Measurements from ENCODE around the gene ARL17A.
"Not testable (repeated sequence)": the region's sequence is repeated elsewhere in the genome, so short reads cannot be mapped to it uniquely, and the experiment has no call there.

Gene ARL17A

GRCh38 chr17:46481310-46481709, 98.2 kb downstream of the ARL17A start:
- H3K4me3 ChIP-seq (ENCODE audit: low read depth, low read length); H3K36me3 ChIP-seq (replicated peaks); DNase-seq; in situ Hi-C loops (cut with HindIII; ENCODE audit: low pct_ligation_motif_present, low sequenced_read_pairs); H3K27me3 ChIP-seq (replicated peaks); H3K27ac ChIP-seq: not testable (repeated sequence)

GRCh38 chr17:46478823-46479222, 100.7 kb downstream of the ARL17A start:
- DNase-seq; in situ Hi-C loops (cut with HindIII; ENCODE audit: low pct_ligation_motif_present, low sequenced_read_pairs); H3K4me3 ChIP-seq (ENCODE audit: low read depth, low read length); H3K27ac ChIP-seq; H3K36me3 ChIP-seq (replicated peaks); H3K27me3 ChIP-seq (replicated peaks): not testable (repeated sequence)

- H3K27ac ChIP-seq; in situ Hi-C loops (cut with HindIII; ENCODE audit: low pct_ligation_motif_present, low sequenced_read_pairs); DNase-seq: not testable (repeated sequence)
Observed at GRCh38 chr17:46475583-46475982, 103.9 kb downstream of the ARL17A start.

GRCh38 chr17:46474489-46474888, 105.0 kb downstream of the ARL17A start:
- H3K27me3 ChIP-seq (replicated peaks); H3K27ac ChIP-seq; H3K4me3 ChIP-seq (ENCODE audit: low read depth, low read length); H3K36me3 ChIP-seq (replicated peaks); DNase-seq; in situ Hi-C loops (cut with HindIII; ENCODE audit: low pct_ligation_motif_present, low sequenced_read_pairs): not testable (repeated sequence)

More at GRCh38 chr17:46475583-46475982, 103.9 kb downstream of the ARL17A start:
- not testable (repeated sequence) for H3K27me3 ChIP-seq (replicated peaks); H3K4me3 ChIP-seq (ENCODE audit: low read depth, low read length); H3K36me3 ChIP-seq (replicated peaks)

GRCh38 chr17:46467618-46468017, 111.9 kb downstream of the ARL17A start:
- H3K27ac ChIP-seq; H3K36me3 ChIP-seq (replicated peaks); H3K4me3 ChIP-seq (ENCODE audit: low read depth, low read length); H3K27me3 ChIP-seq (replicated peaks); in situ Hi-C loops (cut with HindIII; ENCODE audit: low pct_ligation_motif_present, low sequenced_read_pairs); DNase-seq: not testable (repeated sequence)
